ENCODE results near the gene SIDT1.
A peak's percentile ranks its signal among the peaks of the same experiment; 100 is the strongest.

Gene SIDT1

GRCh38 chr3:113531826-113532697 is at the start of gene SIDT1:
Gene SIDT1 (plus strand): TSS chr3:113532555. CDS start chr3:113533022, 467 bp downstream.
- peak; percentile 35 for DNase-seq

DNA sequence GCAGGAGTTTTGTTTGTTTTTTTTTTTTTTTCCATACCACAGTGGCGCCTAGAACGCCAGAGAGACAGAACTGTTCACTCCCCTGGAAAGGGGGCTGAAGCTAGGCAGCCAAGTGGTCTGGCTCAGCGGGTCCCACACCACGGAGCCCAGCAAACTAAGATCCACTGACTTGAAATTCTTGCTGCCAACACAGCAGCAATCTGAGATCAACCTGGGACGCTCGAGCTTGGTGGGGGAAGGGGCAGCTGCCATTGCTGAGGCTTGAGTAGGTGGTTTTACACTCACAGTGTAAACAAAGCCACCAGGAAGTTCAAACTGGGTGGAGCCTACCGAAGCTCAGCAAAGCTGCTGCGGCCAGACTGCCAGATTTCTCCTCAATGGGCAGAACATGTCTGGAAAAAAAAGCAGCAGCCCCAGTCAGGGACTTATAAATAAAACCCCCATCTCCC is 47.2 kb upstream of the SIDT1 start:
- no peak for DNase-seq

- DNase-seq = peak; percentile 13
These were observed 37.3 kb upstream of the SIDT1 start for GRCh38 chr3:113495035-113495434.

DNA sequence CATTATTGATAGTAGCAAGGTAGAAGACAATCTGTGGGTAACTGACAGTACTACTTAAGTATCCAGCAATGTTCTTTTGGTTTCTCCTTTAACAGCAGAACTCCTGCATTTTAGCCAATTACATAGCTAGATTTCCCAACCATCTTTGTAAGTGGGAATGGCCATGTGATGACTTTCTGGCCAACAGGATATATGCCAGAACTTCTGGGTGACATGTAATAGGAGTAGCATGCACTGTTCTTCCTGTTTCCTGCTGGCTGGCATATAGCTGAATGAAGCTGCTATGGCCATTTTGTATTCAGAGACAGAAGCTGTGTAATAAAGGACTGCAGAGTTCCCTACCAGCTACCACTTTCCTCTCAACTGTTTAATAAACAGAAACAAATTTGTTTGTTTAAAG is 35.4 kb upstream of the SIDT1 start:
- no peak for DNase-seq

GRCh38 chr3:113498221-113499005 is 33.9 kb upstream of the SIDT1 start:
- no peak for DNase-seq

DNA sequence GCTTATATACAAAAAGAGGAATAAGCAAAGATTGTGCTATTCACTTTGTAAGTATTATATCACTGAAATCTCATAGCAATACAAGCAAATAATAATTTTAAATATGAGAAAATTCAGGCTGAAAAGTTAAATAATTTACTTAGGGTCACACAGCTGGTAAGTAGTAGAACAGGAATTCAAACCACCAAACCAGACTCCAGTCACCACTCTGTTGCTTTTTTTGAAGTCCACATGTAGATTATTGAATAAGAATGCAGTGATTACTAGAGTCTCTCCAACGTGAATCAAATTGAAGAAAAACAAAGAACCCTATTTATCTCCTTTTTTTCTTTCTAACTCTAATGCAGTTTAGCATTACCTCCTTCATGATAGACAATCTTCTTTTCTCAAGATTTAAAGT is 33.3 kb upstream of the SIDT1 start:
- DNase-seq = no peak

- DNase-seq = no peak
These were observed 30.8 kb upstream of the SIDT1 start for GRCh38 chr3:113501597-113501996.

- no peak for DNase-seq
These were observed 26.5 kb upstream of the SIDT1 start for GRCh38 chr3:113505867-113506266.

GRCh38 chr3:113507501-113508067 is 24.8 kb upstream of the SIDT1 start:
- DNase-seq = no peak

DNA sequence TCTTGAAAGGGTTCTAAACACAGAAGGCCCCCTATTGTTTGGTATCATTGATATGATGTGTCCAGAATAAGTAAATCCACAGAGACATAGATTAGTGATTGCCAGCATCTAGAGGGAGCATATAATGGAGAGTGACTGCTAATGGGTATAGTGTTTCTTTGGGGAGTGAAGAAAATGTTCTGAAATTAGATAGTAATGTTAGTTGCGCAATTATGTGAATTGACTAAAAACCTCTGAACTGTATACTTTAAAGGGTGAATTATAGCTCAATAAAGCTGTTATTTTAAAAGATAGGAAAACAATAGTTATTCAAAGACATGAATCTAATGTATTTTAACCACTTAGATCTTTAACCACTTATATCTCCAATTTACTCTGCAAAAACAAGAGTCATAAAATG is 23.4 kb upstream of the SIDT1 start:
- DNase-seq = no peak

GRCh38 chr3:113514265-113514769 is 18.0 kb upstream of the SIDT1 start:
- no peak for DNase-seq

DNA sequence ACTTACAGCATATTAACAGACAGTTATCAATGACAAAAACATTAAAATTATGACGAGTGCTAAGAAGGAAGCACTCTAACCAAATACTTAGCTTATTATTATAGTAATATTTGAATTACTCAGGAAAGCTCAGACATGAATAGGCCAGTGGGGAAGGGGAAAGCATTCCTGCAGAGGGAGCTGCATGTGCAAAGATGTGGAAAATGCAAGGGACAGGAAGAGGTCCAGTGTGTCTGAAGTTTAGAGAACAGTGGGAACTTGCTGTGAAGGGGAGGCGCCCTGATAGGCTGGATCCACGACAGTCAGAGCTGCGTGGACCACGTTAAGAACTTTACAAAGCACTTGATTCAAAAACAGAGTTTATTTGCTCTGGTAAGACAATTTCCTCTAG is 16.2 kb upstream of the SIDT1 start:
- no peak for DNase-seq

DNA sequence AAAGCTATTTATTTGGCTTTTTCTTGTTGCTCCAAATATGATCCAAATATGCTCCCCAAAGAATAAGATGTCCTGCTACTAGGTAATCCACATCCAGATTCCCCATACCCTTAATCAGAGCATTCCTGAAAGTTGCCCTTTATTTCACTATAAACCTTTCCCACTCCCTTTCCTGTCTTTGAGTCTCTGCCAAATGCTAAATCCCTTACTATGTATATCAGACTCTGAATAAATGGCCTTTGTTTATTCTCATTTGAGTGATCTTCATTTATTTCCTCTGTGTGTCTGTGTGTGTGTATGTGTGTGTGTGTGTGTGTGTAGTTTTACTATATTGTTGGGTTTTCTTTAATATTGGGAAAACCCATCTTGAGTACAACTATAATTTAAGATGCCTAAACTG is 10.4 kb upstream of the SIDT1 start:
- DNase-seq = no peak

DNA sequence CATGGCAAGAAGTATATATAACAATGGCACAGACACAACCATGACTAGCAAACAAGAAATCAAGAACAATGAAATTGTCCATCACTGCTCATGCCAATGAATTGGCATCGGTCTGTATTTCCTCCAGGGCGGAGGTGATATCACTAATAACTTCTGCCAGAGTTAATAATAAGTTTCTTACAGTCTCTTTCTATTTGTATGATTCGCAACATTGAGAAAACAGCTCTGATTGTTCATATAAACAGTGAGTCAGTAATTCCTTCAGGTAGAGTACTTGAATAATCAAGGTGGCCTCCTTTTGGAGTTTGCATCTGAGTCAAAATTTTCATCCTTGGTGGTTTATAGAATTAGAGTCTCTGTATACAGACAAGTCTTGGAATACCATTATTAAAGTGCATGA is 9.1 kb upstream of the SIDT1 start:
- no peak for DNase-seq

DNA sequence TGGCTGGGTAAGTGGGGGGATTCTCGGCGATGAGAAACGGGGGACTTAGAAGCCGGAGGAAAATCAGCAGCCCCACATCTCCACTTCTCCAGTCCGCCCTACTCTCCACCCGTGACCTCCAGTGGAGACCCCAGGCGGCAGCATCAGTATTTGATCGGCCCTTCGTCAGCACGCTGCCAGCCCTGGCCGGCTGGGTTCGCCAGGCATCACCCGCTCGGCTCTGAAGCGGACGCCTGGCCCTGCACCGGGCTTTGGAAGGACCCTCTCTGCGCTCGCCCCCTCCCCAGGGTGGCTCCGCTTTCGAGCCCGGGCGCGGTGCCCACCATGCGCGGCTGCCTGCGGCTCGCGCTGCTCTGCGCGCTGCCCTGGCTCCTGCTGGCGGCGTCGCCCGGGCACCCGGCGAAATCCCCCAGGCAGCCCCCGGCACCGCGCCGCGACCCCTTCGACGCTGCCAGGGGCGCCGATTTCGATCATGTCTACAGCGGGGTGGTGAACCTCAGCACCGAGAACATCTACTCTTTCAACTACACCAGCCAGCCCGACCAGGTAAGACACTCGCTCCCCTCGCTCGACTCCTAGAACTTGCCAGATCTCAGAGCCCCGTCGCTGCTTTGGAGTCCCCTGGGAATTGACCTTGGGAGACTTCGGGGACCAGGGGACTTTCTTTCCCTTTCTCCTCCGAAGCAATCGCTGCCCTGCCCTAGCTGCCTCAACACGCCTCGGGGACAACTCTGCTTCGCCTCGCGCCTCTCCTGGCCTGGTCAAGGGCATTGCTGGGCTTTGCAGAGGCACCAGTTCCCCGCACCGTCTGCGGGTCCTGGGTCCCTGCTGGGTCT is 561 bp downstream of the SIDT1 start:
- peak; percentile 23 for DNase-seq

GRCh38 chr3:113533534-113533892 is 1.2 kb downstream of the SIDT1 start:
- DNase-seq = no peak

- no peak for DNase-seq
These were observed 2.0 kb downstream of the SIDT1 start for GRCh38 chr3:113534365-113534764.

- no peak for DNase-seq
These were observed 3.5 kb downstream of the SIDT1 start for GRCh38 chr3:113535898-113536297.

- DNase-seq = no peak
These were observed 4.3 kb downstream of the SIDT1 start for GRCh38 chr3:113536627-113537101.

DNA sequence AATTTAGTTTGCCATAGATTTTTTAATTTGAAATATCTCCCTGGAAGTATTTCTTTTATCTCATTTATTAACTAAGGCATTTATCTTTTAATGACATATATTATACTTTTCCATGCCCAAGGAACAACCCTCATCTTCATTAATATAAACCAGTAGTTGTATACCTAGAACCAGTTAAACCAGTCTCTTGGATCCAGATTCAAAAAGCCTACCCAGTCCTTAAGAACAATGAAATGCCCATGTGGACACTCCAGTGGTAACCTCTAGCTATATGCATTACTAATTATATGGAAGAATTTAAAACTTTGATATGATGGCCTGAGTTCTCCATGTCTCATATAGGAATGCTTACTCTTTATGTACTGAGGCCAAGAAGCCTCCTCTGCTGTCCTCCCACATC is 4.8 kb downstream of the SIDT1 start:
- no peak for DNase-seq

DNA sequence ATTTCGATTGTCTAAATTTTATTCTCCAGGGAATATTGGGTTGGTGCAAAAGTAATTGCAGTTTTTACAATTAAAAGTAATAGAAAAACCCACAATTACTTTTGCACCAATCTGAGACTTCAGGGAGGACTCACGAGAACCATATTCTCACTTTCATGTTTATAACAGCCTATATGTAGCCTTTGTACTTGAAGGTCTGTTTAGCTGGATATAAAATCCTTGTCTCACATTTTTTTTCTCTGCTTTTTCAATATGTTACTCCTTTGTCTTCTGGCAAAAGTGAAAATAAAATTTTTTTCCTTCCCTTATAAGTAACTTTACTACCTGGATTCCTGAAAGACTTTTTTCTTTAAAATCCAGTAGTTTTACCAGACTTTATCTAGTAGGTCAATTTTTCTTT is 9.2 kb downstream of the SIDT1 start:
- no peak for DNase-seq

- no peak for DNase-seq
These were observed 13.2 kb downstream of the SIDT1 start for GRCh38 chr3:113545594-113545993.
